H9 (cell line): Measurements from ENCODE around the gene BSDC1. TPM values are rescaled to one million over a fixed set of nuclear protein-coding genes. Genes with fewer than 3 reads are reported as not detected.

Source experiments
- DNase-seq: peaks from one replicate; pipeline ENCODE4 v3.0.0-alpha.2; 2017
- H2AFZ ChIP-seq: one replicate; pipeline ENCODE4 v1.6.1; 2013; ENCODE audit warnings: mild to moderate bottlenecking, low read length, control low read depth, moderate library complexity
- H2AK5ac ChIP-seq: 2 replicates; pipeline ENCODE4 v1.6.1; 2013; ENCODE audit warnings: low read length, control low read depth, mixed read lengths; ENCODE audit not compliant: insufficient read length
- H2BK120ac ChIP-seq: one replicate; pipeline ENCODE4 v1.6.1; 2013; ENCODE audit warnings: low read depth, mild to moderate bottlenecking, low read length, control low read depth, inconsistent platforms; ENCODE audit not compliant: poor library complexity, severe bottlenecking
- H2BK12ac ChIP-seq: 2 replicates; pipeline ENCODE4 v1.6.1; 2013; ENCODE audit warnings: low read length, control low read depth, mixed read lengths, low read depth; ENCODE audit not compliant: insufficient read length
- H2BK15ac ChIP-seq: 2 replicates; pipeline ENCODE4 v1.6.1; 2013; ENCODE audit warnings: low read depth, low read length, control low read depth
- H2BK20ac ChIP-seq: one replicate; pipeline ENCODE4 v1.6.1; 2013; ENCODE audit warnings: low read depth, mild to moderate bottlenecking, low read length, control low read depth, inconsistent platforms; ENCODE audit not compliant: poor library complexity, severe bottlenecking
- H2BK5ac ChIP-seq: 2 replicates; pipeline ENCODE4 v1.6.1; 2013; ENCODE audit warnings: low read length, control low read depth, mixed read lengths; ENCODE audit not compliant: insufficient read length
- H3K14ac ChIP-seq: 2 replicates; pipeline ENCODE4 v1.6.1; 2013; ENCODE audit warnings: low read length, control low read depth; ENCODE audit not compliant: insufficient read depth
- H3K18ac ChIP-seq: 2 replicates; pipeline ENCODE4 v1.6.1; 2013; ENCODE audit warnings: low read depth, mild to moderate bottlenecking, mixed read lengths, low read length, control low read depth; ENCODE audit not compliant: insufficient read length
- H3K23ac ChIP-seq: 2 replicates; pipeline ENCODE4 v1.6.1; 2013; ENCODE audit warnings: low read length, control low read depth, mixed read lengths, low read depth; ENCODE audit not compliant: insufficient read length
- H3K23me2 ChIP-seq: 2 replicates; pipeline ENCODE4 v1.6.1; 2013; ENCODE audit warnings: low read depth, mild to moderate bottlenecking, mixed read lengths, low read length, control low read depth; ENCODE audit not compliant: insufficient read length, poor library complexity, severe bottlenecking
- H3K27ac ChIP-seq: 2 replicates; pipeline ENCODE4 v1.5.1; 2013; ENCODE audit warnings: low read length, control low read depth, mixed read lengths, low read depth; ENCODE audit not compliant: insufficient read length
- H3K27me3 ChIP-seq: 2 replicates; pipeline ENCODE4 v1.6.1; 2013; ENCODE audit warnings: low read length, control low read depth, inconsistent platforms; ENCODE audit not compliant: insufficient read depth
- H3K4ac ChIP-seq: 2 replicates; pipeline ENCODE4 v1.6.1; 2013; ENCODE audit warnings: low read depth, mild to moderate bottlenecking, control low read depth, inconsistent platforms, low read length, moderate library complexity
- H3K4me1 ChIP-seq: 2 replicates; pipeline ENCODE4 v1.6.1; 2013; ENCODE audit warnings: low read length, control low read depth, inconsistent platforms; ENCODE audit not compliant: insufficient read depth
- H3K4me2 ChIP-seq: 2 replicates; pipeline ENCODE4 v1.6.1; 2013; ENCODE audit warnings: low read length, control low read depth, mixed read lengths; ENCODE audit not compliant: insufficient read length, insufficient read depth
- H3K56ac ChIP-seq: 2 replicates; pipeline ENCODE4 v1.6.1; 2013; ENCODE audit warnings: low read depth, mild to moderate bottlenecking, mixed read lengths, low read length, control low read depth; ENCODE audit not compliant: insufficient read length
- H3K79me1 ChIP-seq: 2 replicates; pipeline ENCODE4 v1.6.1; 2013; ENCODE audit warnings: low read depth, mild to moderate bottlenecking, moderate library complexity, low read length, control low read depth, inconsistent platforms; ENCODE audit not compliant: insufficient read depth, poor library complexity, severe bottlenecking
- H3K79me2 ChIP-seq: 2 replicates; pipeline ENCODE4 v1.6.1; 2013; ENCODE audit warnings: low read length, control low read depth, inconsistent platforms; ENCODE audit not compliant: insufficient read depth
- H3K9ac ChIP-seq: 2 replicates; pipeline ENCODE4 v1.6.1; 2013; ENCODE audit warnings: low read length, control low read depth, mixed read lengths; ENCODE audit not compliant: insufficient read length; ENCODE audit errors: extremely low read depth
- H3K9me3 ChIP-seq: one replicate; pipeline ENCODE4 v1.6.1; 2013; ENCODE audit warnings: low read depth, low read length, inconsistent platforms; ENCODE audit not compliant: control insufficient read depth
- H3T11ph ChIP-seq: one replicate; pipeline ENCODE4 v1.6.1; 2013; ENCODE audit warnings: mild to moderate bottlenecking, low read length, control low read depth, inconsistent platforms
- H4K20me1 ChIP-seq: one replicate; pipeline ENCODE4 v1.6.1; 2013; ENCODE audit not compliant: control insufficient read depth, insufficient read length, insufficient read depth
- H4K5ac ChIP-seq: 2 replicates; pipeline ENCODE4 v1.6.1; 2013; ENCODE audit warnings: low read depth, mild to moderate bottlenecking, mixed read lengths, low read length, control low read depth; ENCODE audit not compliant: insufficient read length
- H4K8ac ChIP-seq: replicated peaks from 2 replicates; pipeline ENCODE4 v1.6.1; 2013; ENCODE audit warnings: low read length, control low read depth, mixed read lengths, low read depth; ENCODE audit not compliant: insufficient read length
- H4K91ac ChIP-seq: 2 replicates; pipeline ENCODE4 v1.6.1; 2013; ENCODE audit warnings: low read depth, mild to moderate bottlenecking, moderate library complexity, mixed read lengths, low read length, control low read depth; ENCODE audit not compliant: insufficient read length
- H3K27ac Mint-ChIP-seq, 3 experiments: 2 replicates in 2 of 3; 3 replicates in 1 of 3; pipeline ENCODE4 v1.8.0; 2020 to 2021; ENCODE audit warnings: mixed read lengths in 3 of 3, mild to moderate bottlenecking in 1 of 3, moderate library complexity in 1 of 3
- H3K27me3 Mint-ChIP-seq: 2 replicates; pipeline ENCODE4 v1.8.0; 2021; ENCODE audit warnings: low read depth, mild to moderate bottlenecking, moderate library complexity, mixed read lengths
- H3K36me3 Mint-ChIP-seq, 3 experiments: 2 replicates in 2 of 3; 3 replicates in 1 of 3; pipeline ENCODE4 v1.8.0; 2020 to 2021; ENCODE audit warnings: low read depth in 3 of 3, mixed read lengths in 3 of 3; ENCODE audit not compliant: insufficient read depth in 1 of 3
- H3K4me1 Mint-ChIP-seq, 2 experiments: 2 replicates each; pipeline ENCODE4 v1.8.0; 2020; ENCODE audit warnings: mixed read lengths in 2 of 2
- H3K4me3 Mint-ChIP-seq, 2 experiments: 2 replicates in 1 of 2; 3 replicates in 1 of 2; pipeline ENCODE4 v1.8.0; 2020 to 2021; ENCODE audit warnings: mild to moderate bottlenecking in 2 of 2, mixed read lengths in 2 of 2, moderate library complexity in 1 of 2
- H3K9me3 Mint-ChIP-seq, 2 experiments: 2 replicates in 1 of 2; 3 replicates in 1 of 2; pipeline ENCODE4 v1.8.0; 2020; ENCODE audit warnings: mild to moderate bottlenecking in 2 of 2, mixed read lengths in 2 of 2, moderate library complexity in 1 of 2
- WGBS: extraction: QIAGEN DNeasy Blood & Tissue Kit; methylation state at CpG from one replicate; pipeline ENCODE4 v1.1.7; 2013; ENCODE audit warnings: missing lambda C conversion rate, low lambda C conversion rate, mixed read lengths; ENCODE audit not compliant: insufficient read length; ENCODE audit errors: extremely low coverage; 5-methylcytosine and 5-hydroxymethylcytosine counted together
- total RNA-seq: library from RNA; stranded (reverse); gene quantifications from 2 replicates; pipeline ENCODE4 v1.2.1, GENCODE V29; 2021
- TF ChIP-seq, protein P1 (sequence below): fragments of 200-600 bp; sonication (generic); conservative IDR thresholded peaks from 3 replicates; pipeline ENCODE4 v1.8.0; 2021; ENCODE audit warnings: antibody characterized with exemption, mild to moderate bottlenecking

The BSDC1 gene
- total RNA-seq, 1 experiment from 2014 or later: 52.6 TPM

DNA sequence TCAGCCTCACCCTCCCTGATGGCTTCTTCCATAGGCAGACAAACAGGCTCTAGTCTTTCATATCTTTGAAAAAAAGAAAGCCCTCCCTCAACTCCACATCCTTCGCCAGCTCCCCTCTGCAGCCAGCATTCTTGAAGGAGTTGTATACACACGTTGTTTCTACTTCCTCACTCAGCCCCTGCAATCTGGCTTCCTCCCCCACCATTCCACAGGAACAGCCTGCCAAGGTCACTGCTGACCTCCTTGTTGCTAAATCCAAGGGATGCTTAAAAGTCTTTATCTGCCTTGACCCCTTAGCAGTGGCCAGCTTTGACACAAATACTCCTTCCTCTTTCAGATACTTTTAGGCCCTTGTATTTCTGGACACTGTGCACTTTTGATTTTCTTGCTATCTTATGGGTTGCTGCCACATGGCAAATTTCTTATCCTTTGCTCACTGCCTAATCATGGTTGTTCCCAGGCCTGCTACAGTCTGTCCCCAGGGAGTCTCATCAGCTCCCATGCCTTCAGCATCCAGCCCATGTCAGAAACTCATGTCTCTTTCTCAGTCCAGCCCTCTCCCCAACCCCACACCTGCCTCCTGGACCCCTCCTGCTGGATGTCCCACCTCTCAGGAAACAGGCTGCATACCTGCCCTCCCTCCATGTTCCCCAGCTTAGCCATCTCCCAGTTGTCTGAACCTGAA is 40.2 kb downstream of the BSDC1 start:
- H3K9ac ChIP-seq: no peak overlapping the region
- H3K9me3 Mint-ChIP-seq: peaks cover 9 to 10% of the 10 kb centered on the region in 2 experiments
- H2BK20ac ChIP-seq: no peak overlapping the region
- no peak overlapping the region for H4K8ac ChIP-seq
- no peak overlapping the region for H3K23ac ChIP-seq
- H3K4me1 ChIP-seq: no peaks in the 10 kb centered on the region
- no peak overlapping the region for H2AK5ac ChIP-seq
- WGBS: no CpG with 5 or more reads among the region's 2 CpGs
- no peak overlapping the region for H3K18ac ChIP-seq
- peaks cover 23% of the 10 kb centered on the region for H3K27me3 Mint-ChIP-seq
- H3K4me3 Mint-ChIP-seq: peak overlapping the region in 1 of 2 experiments; percentile 1; a peak in 1 of 5 replicates
- H2BK12ac ChIP-seq: no peak overlapping the region
- no peak overlapping the region for H3K4me2 ChIP-seq
- peaks cover 7% of the 10 kb centered on the region for H3K23me2 ChIP-seq
- peaks cover 6 to 25% (median 9%) of the 10 kb centered on the region in 3 experiments for H3K36me3 Mint-ChIP-seq
- H2BK120ac ChIP-seq: no peak overlapping the region
- no peak overlapping the region for H4K5ac ChIP-seq
- peaks cover 3% of the 10 kb centered on the region; the same call in 1 of the 2 replicates for H3K27me3 ChIP-seq
- no peak overlapping the region for H3K4ac ChIP-seq
- H2AFZ ChIP-seq: no peak overlapping the region
- no peak overlapping the region for H4K91ac ChIP-seq
- no peak overlapping the region for H2BK5ac ChIP-seq
- no peak overlapping the region for H2BK15ac ChIP-seq
- no peaks in the 10 kb centered on the region for H3K9me3 ChIP-seq
- H3K79me2 ChIP-seq: no peaks in the 10 kb centered on the region
- no peak overlapping the region for H3K27ac ChIP-seq
- no peak overlapping the region for H3K14ac ChIP-seq
- H3T11ph ChIP-seq: no peak overlapping the region
- peak overlapping the region in 2 of 3 experiments; percentile 2 to 17; a peak in 1 of 7 replicates for H3K27ac Mint-ChIP-seq
- peaks cover 16 to 18% of the 10 kb centered on the region in 2 experiments for H3K4me1 Mint-ChIP-seq
- TF ChIP-seq, protein P1, sequence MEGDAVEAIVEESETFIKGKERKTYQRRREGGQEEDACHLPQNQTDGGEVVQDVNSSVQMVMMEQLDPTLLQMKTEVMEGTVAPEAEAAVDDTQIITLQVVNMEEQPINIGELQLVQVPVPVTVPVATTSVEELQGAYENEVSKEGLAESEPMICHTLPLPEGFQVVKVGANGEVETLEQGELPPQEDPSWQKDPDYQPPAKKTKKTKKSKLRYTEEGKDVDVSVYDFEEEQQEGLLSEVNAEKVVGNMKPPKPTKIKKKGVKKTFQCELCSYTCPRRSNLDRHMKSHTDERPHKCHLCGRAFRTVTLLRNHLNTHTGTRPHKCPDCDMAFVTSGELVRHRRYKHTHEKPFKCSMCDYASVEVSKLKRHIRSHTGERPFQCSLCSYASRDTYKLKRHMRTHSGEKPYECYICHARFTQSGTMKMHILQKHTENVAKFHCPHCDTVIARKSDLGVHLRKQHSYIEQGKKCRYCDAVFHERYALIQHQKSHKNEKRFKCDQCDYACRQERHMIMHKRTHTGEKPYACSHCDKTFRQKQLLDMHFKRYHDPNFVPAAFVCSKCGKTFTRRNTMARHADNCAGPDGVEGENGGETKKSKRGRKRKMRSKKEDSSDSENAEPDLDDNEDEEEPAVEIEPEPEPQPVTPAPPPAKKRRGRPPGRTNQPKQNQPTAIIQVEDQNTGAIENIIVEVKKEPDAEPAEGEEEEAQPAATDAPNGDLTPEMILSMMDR: no peak
- H4K20me1 ChIP-seq: no peaks in the 10 kb centered on the region
- no peak overlapping the region for H3K56ac ChIP-seq
- no peaks in the 10 kb centered on the region for H3K79me1 ChIP-seq
- DNase-seq: no peak
